T-helper 2 cell treated with Interferon-gamma antibody and Interleukin-4, amounts not matched to agents 100 ng/mL and 5 ng/mL, for 36 hours (primary cell): ENCODE results near the gene LRRC43. TPM values are rescaled to one million over a fixed set of nuclear protein-coding genes. Genes with fewer than 3 reads are reported as not detected.

ENCODE experiments used
- intact Hi-C: fragments of 100-400 bp; cut with micrococcal nuclease; formaldehyde crosslinking; loops from one replicate; pipeline ENCODE4 v1.15.1; 2023
- total RNA-seq: library from RNA; stranded (reverse); gene quantifications from 2 replicates; pipeline ENCODE4 v1.2.3, GENCODE V29; 2022

Gene LRRC43
- total RNA-seq, 1 donor from 2014 or later = not detected

GRCh38 chr12:122215771-122216170, 32.8 kb downstream of the LRRC43 start:
- intact Hi-C loops = no loop called here

- intact Hi-C loops = no loop called here
Observed at GRCh38 chr12:122216445-122216844, 33.5 kb downstream of the LRRC43 start.

GRCh38 chr12:122225683-122226365, 42.9 kb downstream of the LRRC43 start, which contains the start of gene DIABLO:
Gene DIABLO (minus strand): TSS chr12:122226052. CDS start chr12:122226014, 38 bp downstream.
- intact Hi-C loops = loop anchor here (1.0 to 5.0 kb wide), 8 partner anchors 18 to 874 kb away; partner anchors contain the start of genes ANAPC5, DENR, KNTC1 and MLXIP

GRCh38 chr12:122226366-122227125, 43.6 kb downstream of the LRRC43 start:
- intact Hi-C loops = loop anchor here (1.0 to 5.0 kb wide), 8 partner anchors 18 to 874 kb away; partner anchors contain the start of genes ANAPC5, DENR, KNTC1 and MLXIP

- intact Hi-C loops = loop anchor here (5.0 kb wide), 2 partner anchors 390 to 875 kb away; partner anchors contain the start of gene ANAPC5
Observed at GRCh38 chr12:122227341-122227740, 44.4 kb downstream of the LRRC43 start.

GRCh38 chr12:122228092-122228491, 45.2 kb downstream of the LRRC43 start:
- intact Hi-C loops = loop anchor here (5.0 kb wide), 2 partner anchors 391 to 876 kb away; partner anchors contain the start of gene ANAPC5

- intact Hi-C loops = no loop called here
Observed at GRCh38 chr12:122230798-122231197, 47.9 kb downstream of the LRRC43 start.

- intact Hi-C loops = no loop called here
Observed at GRCh38 chr12:122232691-122233090, 49.8 kb downstream of the LRRC43 start.

GRCh38 chr12:122235741-122236140, 52.8 kb downstream of the LRRC43 start:
- intact Hi-C loops = no loop called here

GRCh38 chr12:122238861-122239260, 55.9 kb downstream of the LRRC43 start:
- intact Hi-C loops = no loop called here

- intact Hi-C loops = loop anchor here (1.0 kb wide), 2 partner anchors 18 to 22 kb away; partner anchors contain the start of genes DIABLO and VPS33A
Observed at GRCh38 chr12:122243965-122244364, 61.0 kb downstream of the LRRC43 start.

- intact Hi-C loops = loop anchor here (1.0 kb wide), 2 partner anchors 18 to 22 kb away; partner anchors contain the start of genes DIABLO and VPS33A
Observed at GRCh38 chr12:122244565-122245371, 61.8 kb downstream of the LRRC43 start.

GRCh38 chr12:122245553-122245952, 62.6 kb downstream of the LRRC43 start:
- intact Hi-C loops = no loop called here

GRCh38 chr12:122250047-122250446, 67.1 kb downstream of the LRRC43 start:
- intact Hi-C loops = no loop called here

- intact Hi-C loops = no loop called here
Observed at GRCh38 chr12:122250536-122250935, 67.6 kb downstream of the LRRC43 start.

Other genes starting within 250 kb of the LRRC43 start
- gene BCL7A, start 161.2 kb upstream of the LRRC43 start, total RNA-seq = 7.1 and 7.3 TPM in 2 replicates
- gene MLXIP, start 104.4 kb upstream of the LRRC43 start, total RNA-seq = 42.1 and 44.7 TPM in 2 replicates
- not detected in 2 replicates for gene IL31, start 8.9 kb upstream of the LRRC43 start, total RNA-seq
- gene B3GNT4, start 20.6 kb downstream of the LRRC43 start, total RNA-seq = 0.36 and 0.45 TPM in 2 replicates
- gene DIABLO, start 42.9 kb downstream of the LRRC43 start, total RNA-seq = 45.9 and 48.1 TPM in 2 replicates
- gene VPS33A, start 83.4 kb downstream of the LRRC43 start, total RNA-seq = 30.0 and 33.7 TPM in 2 replicates
- 73.5 and 75.8 TPM in 2 replicates for gene CLIP1, start 239.5 kb downstream of the LRRC43 start, total RNA-seq